Measurements from ENCODE around the gene ITPRIPL2.

GRCh38 chr16:19119564-19119963 lies 5.8 kb downstream of the ITPRIPL2 start:
- TF ChIP-seq, protein P1, sequence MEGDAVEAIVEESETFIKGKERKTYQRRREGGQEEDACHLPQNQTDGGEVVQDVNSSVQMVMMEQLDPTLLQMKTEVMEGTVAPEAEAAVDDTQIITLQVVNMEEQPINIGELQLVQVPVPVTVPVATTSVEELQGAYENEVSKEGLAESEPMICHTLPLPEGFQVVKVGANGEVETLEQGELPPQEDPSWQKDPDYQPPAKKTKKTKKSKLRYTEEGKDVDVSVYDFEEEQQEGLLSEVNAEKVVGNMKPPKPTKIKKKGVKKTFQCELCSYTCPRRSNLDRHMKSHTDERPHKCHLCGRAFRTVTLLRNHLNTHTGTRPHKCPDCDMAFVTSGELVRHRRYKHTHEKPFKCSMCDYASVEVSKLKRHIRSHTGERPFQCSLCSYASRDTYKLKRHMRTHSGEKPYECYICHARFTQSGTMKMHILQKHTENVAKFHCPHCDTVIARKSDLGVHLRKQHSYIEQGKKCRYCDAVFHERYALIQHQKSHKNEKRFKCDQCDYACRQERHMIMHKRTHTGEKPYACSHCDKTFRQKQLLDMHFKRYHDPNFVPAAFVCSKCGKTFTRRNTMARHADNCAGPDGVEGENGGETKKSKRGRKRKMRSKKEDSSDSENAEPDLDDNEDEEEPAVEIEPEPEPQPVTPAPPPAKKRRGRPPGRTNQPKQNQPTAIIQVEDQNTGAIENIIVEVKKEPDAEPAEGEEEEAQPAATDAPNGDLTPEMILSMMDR (IDR thresholded peaks at IDR 0.05; ENCODE audit: low read depth, low read length): no peak
- TF ChIP-seq POLR2A (IDR thresholded peaks at IDR 0.05; ENCODE audit: extremely low read depth, insufficient read length) (no peak), MAX (IDR thresholded peaks at IDR 0.05; ENCODE audit: low read depth, low read length) (no peak), MYC (IDR thresholded peaks at IDR 0.05; ENCODE audit: low read depth, low read length) (no peak)

All from NB4 (cell line).